OCI-LY7 (cell line): Measurements from ENCODE around the gene OAT. TPM values are rescaled to one million over a fixed set of nuclear protein-coding genes. Genes with fewer than 3 reads are reported as not detected.

Experiments used
- BruUV-seq: library from RNA; stranded (reverse); fragments of 400-500 nt; replicated peaks from 2 replicates; lab custom pipeline; 2021; lab: Mats Ljungman, UMichigan
- CTCF ChIA-PET: fragments of 300-600 bp; sonication (Branson Sonifier 250); formaldehyde crosslinking; loops from one replicate; lab custom pipeline; 2022; ENCODE audit warnings: antibody characterized with exemption; ENCODE audit not compliant: unreplicated experiment; lab: Charles Lee
- POLR2A ChIA-PET: fragments of 300-600 bp; sonication (Branson Sonifier 250); formaldehyde crosslinking; loops from one replicate; lab custom pipeline; 2022; ENCODE audit warnings: antibody characterized with exemption; lab: Charles Lee
- DNase-seq: peaks from one replicate; pipeline ENCODE4 v3.0.0-alpha.2; 2015; ENCODE audit warnings: low spot score
- H2AFZ ChIP-seq: fragments of 200-600 bp; sonication (generic), shearing (Covaris generic); 2 replicates; pipeline ENCODE4 v1.6.1; 2014; ENCODE audit warnings: mild to moderate bottlenecking, antibody characterized with exemption, low read length, moderate library complexity
- H3K27ac ChIP-seq: fragments of 200-600 bp; sonication (generic); 2 replicates; pipeline ENCODE4 v1.5.1; 2014; ENCODE audit warnings: mixed run types, low read depth, mild to moderate bottlenecking, moderate library complexity, low read length, inconsistent platforms; ENCODE audit not compliant: poor library complexity, severe bottlenecking
- H3K36me3 ChIP-seq: fragments of 200-600 bp; sonication (generic); 2 replicates; pipeline ENCODE4 v1.6.1; 2014; ENCODE audit warnings: mild to moderate bottlenecking, antibody characterized with exemption, low read length, moderate library complexity, mixed read lengths; ENCODE audit not compliant: insufficient read depth
- H3K4me1 ChIP-seq: fragments of 200-600 bp; sonication (generic); 2 replicates; pipeline ENCODE4 v1.5.1; 2014; ENCODE audit warnings: mild to moderate bottlenecking, low read length; ENCODE audit not compliant: insufficient read depth, poor library complexity, severe bottlenecking
- H3K4me2 ChIP-seq: fragments of 200-600 bp; sonication (generic); 2 replicates; pipeline ENCODE4 v1.6.1; 2014; ENCODE audit warnings: mild to moderate bottlenecking, low read length
- H3K4me3 ChIP-seq: fragments of 200-600 bp; sonication (generic); 2 replicates; pipeline ENCODE4 v1.5.1; 2014; ENCODE audit warnings: mild to moderate bottlenecking, low read depth, low read length; ENCODE audit not compliant: poor library complexity, severe bottlenecking
- H3K79me2 ChIP-seq: fragments of 200-600 bp; sonication (generic); 2 replicates; pipeline ENCODE4 v1.6.1; 2016; ENCODE audit warnings: low read depth, mild to moderate bottlenecking, low read length, moderate library complexity, mixed read lengths; ENCODE audit not compliant: insufficient read depth
- H3K9me2 ChIP-seq: fragments of 200-600 bp; sonication (generic); 2 replicates; pipeline ENCODE4 v1.6.1; 2016; ENCODE audit warnings: mild to moderate bottlenecking, low read length, mixed read lengths; ENCODE audit not compliant: insufficient read depth
- H3K9me3 ChIP-seq: fragments of 200-600 bp; sonication (generic); 2 replicates; pipeline ENCODE4 v1.6.1; 2014; ENCODE audit warnings: mild to moderate bottlenecking, mixed run types, low read length, mixed read lengths
- H4K20me1 ChIP-seq: fragments of 200-600 bp; sonication (generic); 2 replicates; pipeline ENCODE4 v1.6.1; 2014; ENCODE audit warnings: mild to moderate bottlenecking, antibody characterized with exemption, low read length, moderate library complexity, mixed read lengths; ENCODE audit not compliant: insufficient read depth
- EZH2phosphoT487 ChIP-seq: fragments of 200-600 bp; sonication (generic); IDR thresholded peaks from 2 replicates; pipeline ENCODE4 v1.6.1; 2018; ENCODE audit warnings: low read depth, borderline replicate concordance, mild to moderate bottlenecking, mixed run types, antibody characterized with exemption, low read length, moderate library complexity, mixed read lengths
- intact Hi-C: fragments of 100-400 bp; cut with micrococcal nuclease; formaldehyde crosslinking; loops from one replicate; pipeline ENCODE4 v1.10.0; 2022; ENCODE audit not compliant: unreplicated experiment
- total RNA-seq, 2 experiments: library from RNA; depleted of rRNA in 1 of 2; stranded (reverse); fragments of >200 nt in 1 of 2; shearing (Covaris generic) in 1 of 2; gene quantifications; 2 replicates each; pipeline ENCODE4 v1.2.3, GENCODE V29; 2014 to 2022
- TF ChIP-seq, protein P1 (sequence below): fragments of 200-600 bp; sonication (generic); conservative IDR thresholded peaks from 2 replicates; pipeline ENCODE4 v1.5.1; 2014; ENCODE audit warnings: mild to moderate bottlenecking, antibody characterized with exemption, low read length, moderate library complexity, mixed read lengths

The OAT gene
- total RNA-seq, 2 experiments from 2014 or later: 13.5 to 27.1 TPM

DNA sequence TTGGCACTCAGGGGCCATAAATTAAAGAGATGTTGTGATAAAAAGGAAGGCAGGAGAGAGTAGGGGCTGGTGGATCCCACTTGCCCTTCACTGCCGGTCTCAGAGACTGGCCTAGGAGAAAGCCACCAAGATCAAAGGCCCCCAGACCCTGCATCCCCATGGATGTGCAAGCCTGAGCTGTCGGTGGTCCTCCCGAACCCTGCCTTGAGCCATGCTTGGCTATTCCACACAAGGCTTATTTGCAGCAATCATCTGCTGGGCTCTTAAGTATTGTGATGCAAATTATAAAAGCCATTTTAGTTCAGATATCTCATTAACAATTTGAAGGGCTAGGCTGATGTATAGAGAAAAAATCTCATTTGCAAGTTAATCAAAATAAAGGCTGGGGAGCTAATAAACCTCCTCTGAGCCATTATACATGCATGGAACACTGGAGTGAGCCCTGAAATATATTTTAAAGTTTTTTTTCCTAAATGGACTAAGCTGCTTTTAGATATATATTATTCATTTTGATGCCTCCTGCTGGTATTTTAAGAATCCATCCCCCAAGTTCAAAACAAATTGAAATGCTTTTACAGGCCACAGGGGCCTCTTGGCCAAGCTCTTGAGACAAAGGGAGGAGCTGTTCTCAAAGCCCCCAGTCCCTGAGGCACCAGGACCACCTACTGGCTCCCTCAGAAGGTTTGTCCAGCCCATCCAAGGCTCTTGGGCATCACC, 28.1 kb downstream of the OAT start:
- no peaks in the 10 kb centered on the region for H3K79me2 ChIP-seq
- ChIA-PET CTCF (interaction anchor here (0.5 kb wide), 1 partner anchor 165 kb away, joined by 3 read pairs; no protein-coding TSS in a partner anchor), POLR2A (interaction anchor here (0.6 kb wide), 1 partner anchor 9 kb away, joined by 5 read pairs; no protein-coding TSS in a partner anchor)
- no peaks in the 10 kb centered on the region for H3K9me2 ChIP-seq
- peaks cover 5% of the 10 kb centered on the region for H3K4me1 ChIP-seq
- H3K36me3 ChIP-seq: no peaks in the 10 kb centered on the region
- H3K4me3 ChIP-seq: no peak overlapping the region
- H3K4me2 ChIP-seq: no peak overlapping the region
- no peak overlapping the region for H2AFZ ChIP-seq
- intact Hi-C loops: no loop called here
- no TSS peak for BruUV-seq
- DNase-seq: no peak
- H3K27ac ChIP-seq: no peak overlapping the region
- no peaks in the 10 kb centered on the region for H4K20me1 ChIP-seq
- TF ChIP-seq EZH2phosphoT487: no peak
- TF ChIP-seq, protein P1, sequence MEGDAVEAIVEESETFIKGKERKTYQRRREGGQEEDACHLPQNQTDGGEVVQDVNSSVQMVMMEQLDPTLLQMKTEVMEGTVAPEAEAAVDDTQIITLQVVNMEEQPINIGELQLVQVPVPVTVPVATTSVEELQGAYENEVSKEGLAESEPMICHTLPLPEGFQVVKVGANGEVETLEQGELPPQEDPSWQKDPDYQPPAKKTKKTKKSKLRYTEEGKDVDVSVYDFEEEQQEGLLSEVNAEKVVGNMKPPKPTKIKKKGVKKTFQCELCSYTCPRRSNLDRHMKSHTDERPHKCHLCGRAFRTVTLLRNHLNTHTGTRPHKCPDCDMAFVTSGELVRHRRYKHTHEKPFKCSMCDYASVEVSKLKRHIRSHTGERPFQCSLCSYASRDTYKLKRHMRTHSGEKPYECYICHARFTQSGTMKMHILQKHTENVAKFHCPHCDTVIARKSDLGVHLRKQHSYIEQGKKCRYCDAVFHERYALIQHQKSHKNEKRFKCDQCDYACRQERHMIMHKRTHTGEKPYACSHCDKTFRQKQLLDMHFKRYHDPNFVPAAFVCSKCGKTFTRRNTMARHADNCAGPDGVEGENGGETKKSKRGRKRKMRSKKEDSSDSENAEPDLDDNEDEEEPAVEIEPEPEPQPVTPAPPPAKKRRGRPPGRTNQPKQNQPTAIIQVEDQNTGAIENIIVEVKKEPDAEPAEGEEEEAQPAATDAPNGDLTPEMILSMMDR: no peak
- no peaks in the 10 kb centered on the region; the same call in 1 of the 2 replicates for H3K9me3 ChIP-seq

DNA sequence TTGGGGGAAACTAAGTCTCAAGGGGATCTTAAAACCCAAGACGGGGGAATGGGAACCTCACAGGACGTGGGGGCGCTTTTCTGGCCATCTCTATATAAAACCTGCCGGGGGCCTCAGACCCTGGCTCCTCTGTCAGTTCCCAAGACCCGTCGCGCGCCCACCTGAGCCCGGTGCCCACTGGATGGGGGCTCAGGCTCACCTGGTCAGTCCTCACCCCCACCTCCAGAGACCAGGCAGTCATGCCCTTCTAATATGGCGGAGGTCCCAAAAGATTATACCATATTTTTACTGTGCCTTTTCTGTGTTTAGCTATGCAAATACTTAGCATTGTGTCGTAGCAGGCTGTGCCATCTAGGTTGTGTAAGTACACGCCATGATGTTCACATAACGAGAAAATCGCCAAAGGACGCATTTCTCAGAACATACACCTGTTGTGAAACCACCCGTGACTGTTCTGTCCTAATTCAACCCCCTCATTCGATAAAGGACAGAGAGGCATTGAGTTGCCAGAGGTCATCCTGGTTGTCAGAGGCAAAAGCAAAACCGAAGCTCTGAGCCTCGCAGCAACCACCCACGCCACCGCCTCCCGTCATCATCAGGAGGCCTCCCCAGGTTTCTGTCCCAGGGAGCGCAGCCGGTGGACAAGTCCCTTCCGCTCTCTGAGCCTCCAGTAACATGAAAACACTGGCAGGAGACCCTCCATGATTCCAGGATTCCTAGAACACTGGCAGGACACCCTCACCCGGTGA, 28.9 kb downstream of the OAT start:
- no peaks in the 10 kb centered on the region for H3K79me2 ChIP-seq
- peak overlapping the region; percentile 15 for H3K4me3 ChIP-seq
- H3K27ac ChIP-seq: no peak overlapping the region
- H2AFZ ChIP-seq: peak overlapping the region; percentile 61; the same call in 1 of the 2 replicates
- peak overlapping the region; percentile 48 for H3K4me2 ChIP-seq
- ChIA-PET CTCF (interaction anchor here (1.7 kb wide), 1 partner anchor 394 kb away, joined by 17 read pairs; no protein-coding TSS in a partner anchor), POLR2A (interaction anchor here (1.2 kb wide), 1 partner anchor 395 kb away, joined by 4 read pairs; no protein-coding TSS in a partner anchor)
- no peak for DNase-seq
- no peak for TF ChIP-seq EZH2phosphoT487
- TF ChIP-seq, protein P1: no peak; the same call in 1 of the 2 replicates
- H3K9me2 ChIP-seq: no peaks in the 10 kb centered on the region
- no peaks in the 10 kb centered on the region for H3K36me3 ChIP-seq
- H3K9me3 ChIP-seq: no peaks in the 10 kb centered on the region; the same call in 1 of the 2 replicates
- intact Hi-C loops: loop anchor here (1.0 to 10.0 kb wide), 4 partner anchors 130 to 395 kb away; partner anchors contain the start of gene CHST15
- BruUV-seq: no TSS peak
- H3K4me1 ChIP-seq: peaks cover 5% of the 10 kb centered on the region
- no peaks in the 10 kb centered on the region for H4K20me1 ChIP-seq
